Activated CD8-positive, alpha-beta memory T cell treated with anti-CD3 and anti-CD28 coated beads, Interleukin-2, amount 50 U/mL, for 24 hours (primary cell): Measurements from ENCODE around the gene KAZN.

ENCODE experiments used
- DNase-seq: peaks from one replicate; pipeline ENCODE4 v3.0.0-alpha.2; 2020; ENCODE audit errors: extremely low read depth

Gene KAZN

DNA sequence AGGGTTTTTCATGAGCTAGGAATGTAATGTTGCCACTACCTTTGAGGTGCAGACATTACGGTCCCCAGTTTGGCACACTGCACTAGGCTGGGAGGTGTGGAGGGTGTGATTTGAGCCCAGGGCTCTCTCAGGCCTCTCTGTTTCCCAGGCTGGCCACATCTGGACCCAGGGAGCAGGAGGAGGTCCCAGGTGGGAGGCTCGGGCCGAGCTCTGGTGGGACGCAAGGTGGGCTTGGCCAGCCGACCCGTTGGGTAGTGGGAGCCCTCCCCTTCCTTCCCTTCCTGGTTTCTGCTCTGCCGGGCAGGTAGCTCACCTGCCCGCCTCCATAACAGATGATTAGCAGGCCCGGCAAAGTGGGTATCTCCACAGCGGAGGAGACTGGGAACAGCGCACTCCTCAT is 408.9 kb downstream of the KAZN start:
- DNase-seq: no peak

DNA sequence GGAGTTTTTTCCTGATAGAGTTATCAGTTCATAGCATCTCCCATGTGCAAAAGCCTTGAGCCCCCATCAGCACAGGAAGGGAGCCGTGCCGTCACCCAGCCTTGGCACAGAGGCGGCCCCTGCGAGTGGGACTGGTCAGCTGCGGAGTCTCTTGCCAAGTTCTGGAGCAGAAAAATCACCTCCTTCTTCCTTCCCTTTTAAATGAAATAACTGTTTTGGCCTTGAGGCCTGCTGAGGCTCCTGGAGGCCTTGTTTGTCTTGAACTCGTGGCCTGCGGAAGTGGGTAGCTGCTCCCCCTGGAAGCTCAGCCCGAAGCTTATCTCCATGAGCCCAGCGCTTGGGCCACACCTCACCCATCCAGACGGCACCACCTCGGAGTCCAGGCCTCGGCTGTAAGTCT is 409.4 kb downstream of the KAZN start:
- DNase-seq: no peak

DNA sequence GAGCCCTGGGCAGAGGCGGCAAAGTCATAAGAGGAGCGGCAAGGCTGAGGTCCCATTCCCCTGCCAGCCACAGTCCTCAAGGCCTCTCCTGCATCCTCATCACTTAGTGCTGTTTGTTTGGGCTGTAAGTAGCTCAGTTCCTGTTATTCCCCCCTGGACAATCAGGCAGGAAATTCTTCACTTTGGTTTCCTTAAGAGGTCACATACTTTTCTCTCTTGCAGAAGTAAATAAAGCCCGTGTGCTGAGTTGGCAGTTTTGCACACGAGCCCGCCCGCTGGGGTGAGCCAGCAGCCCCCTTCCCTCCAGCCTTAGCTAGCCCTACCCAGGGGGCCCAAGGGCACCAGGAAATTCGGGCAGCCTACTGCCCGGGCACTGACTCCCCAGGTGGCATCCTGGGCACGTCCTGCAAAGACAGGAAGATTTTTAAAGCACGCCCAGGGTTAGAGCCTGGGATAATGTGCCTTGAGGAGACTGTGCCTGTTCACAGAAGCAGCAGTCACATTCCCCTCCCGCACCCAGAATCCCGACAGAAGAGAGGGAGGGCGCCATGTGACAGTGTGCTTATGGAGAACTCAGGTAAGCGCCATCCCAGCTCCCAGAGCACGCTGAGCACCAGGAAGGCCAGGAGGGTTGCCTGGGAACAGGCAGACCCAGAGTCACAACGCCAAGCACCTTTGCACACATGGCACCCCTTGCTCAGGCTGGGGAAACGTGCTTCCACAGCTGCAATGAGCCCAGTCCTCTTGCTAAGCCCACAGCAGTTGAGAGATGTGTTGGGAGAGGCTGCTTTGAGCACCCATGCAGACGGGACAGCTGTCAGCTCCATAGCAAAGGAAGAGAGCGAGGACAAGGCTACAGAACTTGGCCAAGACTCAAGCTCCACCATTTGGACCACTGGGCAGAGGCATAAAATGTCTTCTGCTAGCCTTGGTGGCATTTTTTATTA is 410.6 kb downstream of the KAZN start:
- DNase-seq: no peak

DNA sequence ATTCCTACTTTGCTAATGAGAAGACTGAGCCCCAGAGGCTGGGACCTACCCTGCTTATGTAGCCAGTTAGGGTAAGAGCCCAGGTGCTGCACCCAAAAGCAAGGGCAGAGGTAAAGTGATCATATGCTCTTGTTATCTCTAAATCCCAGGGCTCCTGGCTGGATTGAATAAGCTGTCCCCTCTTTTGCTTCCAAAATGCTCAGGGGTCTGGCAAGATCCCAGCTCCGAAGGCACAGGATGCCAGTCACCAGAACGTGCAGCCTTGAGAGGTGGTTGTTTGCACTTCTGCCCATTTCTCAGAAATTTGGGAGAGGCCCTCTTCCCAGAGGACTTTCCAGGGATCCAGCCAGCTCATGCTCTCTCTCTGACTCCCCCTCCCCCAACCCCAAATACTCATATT is 412.7 kb downstream of the KAZN start:
- no peak for DNase-seq

DNA sequence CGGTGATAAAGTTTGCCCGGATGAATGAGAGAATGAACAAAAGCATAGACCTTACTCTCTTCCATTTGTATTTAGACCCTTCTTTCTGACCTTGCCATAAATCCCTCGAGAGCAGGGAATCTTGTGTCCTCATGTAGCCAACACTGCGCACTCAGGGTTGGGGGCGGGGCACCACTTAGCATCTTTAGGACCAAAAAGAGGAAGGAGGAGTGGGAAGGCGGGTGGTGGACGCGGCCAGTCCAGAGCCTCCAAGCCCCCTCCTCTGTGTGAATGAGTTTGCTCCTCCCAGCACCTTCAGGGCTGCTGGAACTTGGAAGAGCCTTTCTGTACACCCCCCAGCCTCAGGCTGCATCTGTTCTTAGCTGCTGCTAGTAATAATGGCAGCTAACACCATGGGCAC is 413.2 kb downstream of the KAZN start:
- no peak for DNase-seq

DNA sequence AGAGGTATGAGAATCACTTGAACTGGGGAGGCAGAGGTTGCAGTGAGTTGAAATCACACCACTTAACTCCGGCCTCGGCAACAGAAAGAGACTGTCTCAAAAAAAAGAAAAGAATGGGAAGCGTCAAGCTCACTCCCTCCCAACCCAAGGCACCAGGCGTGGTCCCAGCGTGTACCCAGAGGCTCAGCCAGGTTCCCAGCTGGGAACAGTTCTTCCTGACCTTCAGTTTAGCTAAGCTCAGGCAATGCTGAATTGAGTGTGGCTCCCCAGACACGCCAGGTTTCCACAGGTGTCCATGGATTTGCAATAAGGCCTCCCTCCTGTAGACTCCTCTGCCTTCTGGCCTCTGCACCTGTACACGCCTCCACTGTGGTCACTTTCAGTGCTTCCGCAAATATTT is 414.3 kb downstream of the KAZN start:
- no peak for DNase-seq

DNA sequence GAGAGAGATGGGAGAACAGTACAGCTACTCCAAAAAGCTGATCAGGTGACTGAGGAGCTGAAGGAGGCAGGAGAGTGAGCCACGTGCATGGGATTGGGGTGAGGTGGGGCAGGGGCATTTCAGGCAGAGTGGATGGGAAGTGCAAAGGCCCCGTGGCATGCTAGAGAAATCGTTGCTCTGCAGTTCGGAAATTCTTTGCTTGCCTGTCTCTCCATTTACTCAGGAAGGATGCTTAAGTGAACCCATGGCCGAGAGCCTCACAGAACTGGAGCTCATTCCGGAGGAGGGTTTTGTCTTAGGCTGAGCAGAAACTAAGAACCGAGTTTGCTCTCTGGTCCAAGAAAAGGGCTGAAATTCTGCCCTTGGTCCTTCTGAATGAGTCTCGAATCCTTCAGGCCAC is 415.3 kb downstream of the KAZN start:
- no peak for DNase-seq

DNA sequence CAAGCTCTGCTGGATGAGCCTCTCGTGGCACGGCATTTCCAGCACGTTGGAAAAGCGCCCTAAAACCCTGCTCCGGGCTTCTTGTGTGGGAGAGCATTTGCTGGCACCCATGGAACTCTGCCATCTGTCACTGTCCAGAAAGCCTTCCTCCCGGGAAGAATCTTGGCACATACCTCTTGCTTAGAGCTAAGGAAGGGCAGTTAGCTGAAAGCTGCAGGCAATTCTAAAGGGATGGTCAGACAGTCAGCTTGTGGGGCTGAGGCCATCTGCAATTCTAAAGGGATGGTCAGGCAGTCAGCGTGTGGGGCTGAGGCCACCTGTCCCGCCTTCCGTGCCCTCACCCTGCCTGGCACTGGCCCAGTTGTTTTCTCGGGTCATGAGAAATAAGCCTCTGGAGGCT is 416.0 kb downstream of the KAZN start:
- DNase-seq: no peak

DNA sequence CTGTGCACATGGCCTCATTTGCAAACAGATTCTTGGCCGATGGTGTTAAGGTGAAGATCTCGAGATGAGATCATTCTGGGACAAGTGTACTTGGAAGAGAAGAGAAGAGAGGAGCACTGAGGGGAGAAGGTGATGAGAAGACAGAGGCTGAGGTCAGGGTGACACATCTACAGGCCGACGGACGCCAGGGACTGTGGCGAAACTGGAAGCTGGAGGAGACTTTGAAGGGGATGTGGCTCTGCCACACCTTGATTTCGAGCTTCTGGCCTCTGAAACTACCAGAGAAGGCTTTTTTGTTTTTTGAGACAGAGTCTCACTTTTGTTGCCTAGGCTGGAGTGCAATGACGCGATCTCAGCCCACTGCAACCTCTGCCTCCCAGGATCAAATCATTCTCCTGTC is 417.5 kb downstream of the KAZN start:
- no peak for DNase-seq

DNA sequence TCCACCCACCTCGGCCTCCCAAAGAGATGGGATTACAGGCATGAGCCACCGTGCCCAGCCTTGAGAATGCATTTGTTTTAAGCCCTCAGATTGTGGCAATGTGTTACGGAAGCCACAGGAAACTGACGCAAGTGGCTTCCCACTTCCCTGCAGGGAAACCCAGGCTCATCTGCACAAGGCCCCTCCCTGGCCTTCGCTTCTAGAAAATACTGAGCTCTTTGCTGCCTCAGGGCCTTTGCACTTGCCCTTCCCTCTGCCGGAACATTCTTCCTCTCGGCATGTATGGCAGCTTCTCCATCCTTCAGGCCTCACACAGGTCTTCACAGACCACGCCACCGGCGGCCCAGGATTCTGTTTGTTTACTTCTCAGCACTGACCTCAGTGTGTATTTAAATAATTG is 418.0 kb downstream of the KAZN start:
- no peak for DNase-seq

DNA sequence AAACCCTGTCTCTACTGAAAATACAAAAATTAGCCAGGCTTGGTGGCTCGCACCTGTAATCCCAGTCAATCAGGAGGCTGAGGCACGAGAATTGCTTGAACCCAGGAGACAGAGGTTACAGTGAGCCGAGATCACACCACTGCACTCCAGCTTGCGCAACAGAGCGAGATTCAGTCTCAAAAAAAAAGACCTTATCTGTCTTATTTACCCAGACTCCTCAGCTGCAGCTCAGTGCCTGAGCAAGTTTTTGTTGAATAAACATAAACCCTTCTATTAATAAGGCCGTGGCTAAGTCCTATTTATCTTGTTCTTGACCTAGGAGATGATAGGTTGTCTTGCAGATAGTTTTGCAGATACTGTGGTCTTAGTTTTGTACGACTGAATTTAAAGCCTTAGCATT is 418.6 kb downstream of the KAZN start:
- no peak for DNase-seq

DNA sequence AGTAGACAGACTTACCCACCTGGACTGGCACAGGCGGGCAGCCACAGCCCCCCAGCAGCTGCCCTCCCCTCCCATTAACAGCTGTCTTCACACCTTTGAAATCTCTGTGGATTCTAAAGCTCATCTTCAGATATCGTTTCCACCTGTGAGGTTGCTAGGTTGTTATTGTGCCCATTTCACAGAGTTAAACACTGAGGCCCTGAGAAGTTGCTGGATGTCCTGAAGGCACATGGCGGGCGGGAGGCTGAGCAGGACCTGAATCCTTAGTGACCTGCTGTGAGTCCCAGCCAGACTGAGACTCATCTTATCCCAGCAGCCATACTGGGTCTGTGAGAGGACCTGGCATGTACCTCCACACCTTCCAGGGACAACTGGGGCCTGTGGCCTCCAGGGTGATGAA is 420.3 kb downstream of the KAZN start:
- no peak for DNase-seq

DNA sequence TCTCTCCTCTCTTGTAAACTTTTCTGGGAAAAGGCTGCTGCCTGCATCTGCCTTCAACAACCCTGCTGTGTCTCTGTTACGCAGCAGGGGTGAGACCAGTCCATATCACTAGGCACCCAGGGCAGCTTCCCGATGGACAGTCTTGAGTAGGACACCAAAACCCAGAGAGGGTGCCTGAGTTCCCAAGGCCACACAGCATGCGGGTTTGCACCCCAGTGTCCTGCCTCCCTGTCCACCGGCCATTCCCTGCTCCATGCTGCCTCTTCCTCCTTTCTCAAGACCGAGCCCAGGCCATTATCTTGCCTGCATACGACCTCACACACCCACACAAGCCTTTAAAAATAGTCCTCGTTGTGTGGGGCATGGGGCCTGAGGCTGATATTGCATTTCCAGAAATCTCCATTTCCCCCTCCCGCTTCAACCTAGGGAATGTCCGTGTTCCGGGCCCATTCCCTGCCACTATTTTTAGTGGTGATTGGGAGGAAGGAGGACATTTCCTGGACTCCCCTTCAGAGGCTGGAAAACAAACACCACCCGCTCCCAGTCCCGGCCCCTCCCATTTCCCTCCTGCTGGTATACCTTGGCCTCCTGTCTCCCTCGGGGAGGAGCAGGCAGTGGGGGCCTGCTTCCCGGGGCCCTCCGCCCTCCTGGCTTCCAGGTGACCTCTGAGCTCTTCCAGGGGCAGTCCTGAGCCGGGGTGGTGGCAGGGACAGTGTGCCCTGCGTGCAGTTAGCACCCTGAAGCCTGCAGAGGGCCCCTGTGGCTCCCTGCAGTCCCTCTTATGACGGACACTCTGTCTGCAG is 422.7 kb downstream of the KAZN start:
- DNase-seq: no peak

DNA sequence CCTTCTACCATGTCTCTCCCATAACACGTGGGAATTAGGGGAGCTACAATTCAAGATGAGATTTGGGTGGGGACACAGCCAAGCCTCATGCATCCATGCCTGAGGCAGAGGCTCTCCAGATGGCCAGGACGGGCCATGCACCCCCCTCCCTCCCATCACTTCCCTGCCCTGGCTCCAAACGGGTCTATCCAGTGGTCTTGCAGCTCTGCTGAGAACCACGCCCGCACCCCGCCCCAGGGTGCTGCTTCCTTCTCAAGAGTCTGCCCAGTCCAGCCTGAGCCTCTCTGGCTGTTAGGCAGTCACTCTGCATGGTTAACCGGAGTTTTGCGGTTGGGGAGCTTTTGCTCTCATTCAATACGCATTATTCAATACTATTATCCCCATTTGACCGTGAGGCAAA is 423.6 kb downstream of the KAZN start:
- no peak for DNase-seq

DNA sequence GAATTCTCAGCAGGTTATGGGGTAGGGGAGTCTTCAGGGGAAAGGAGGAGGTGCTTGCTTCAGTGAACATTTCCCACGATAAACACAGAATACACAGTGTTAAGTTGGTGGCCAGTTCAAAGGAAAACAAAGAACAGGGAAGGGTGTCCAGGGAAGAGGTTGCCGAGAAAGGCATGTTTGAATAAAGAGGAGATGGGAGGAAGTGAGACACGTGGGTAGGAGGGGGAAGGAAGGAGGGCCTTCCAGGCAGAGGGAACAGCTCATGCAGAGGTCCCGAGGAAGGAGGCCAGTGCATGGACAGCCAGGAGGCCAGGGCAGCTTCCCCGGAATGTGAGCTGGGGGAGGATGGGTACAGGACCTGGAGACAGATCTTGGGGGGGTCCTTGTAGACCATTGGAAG is 424.7 kb downstream of the KAZN start:
- no peak for DNase-seq

DNA sequence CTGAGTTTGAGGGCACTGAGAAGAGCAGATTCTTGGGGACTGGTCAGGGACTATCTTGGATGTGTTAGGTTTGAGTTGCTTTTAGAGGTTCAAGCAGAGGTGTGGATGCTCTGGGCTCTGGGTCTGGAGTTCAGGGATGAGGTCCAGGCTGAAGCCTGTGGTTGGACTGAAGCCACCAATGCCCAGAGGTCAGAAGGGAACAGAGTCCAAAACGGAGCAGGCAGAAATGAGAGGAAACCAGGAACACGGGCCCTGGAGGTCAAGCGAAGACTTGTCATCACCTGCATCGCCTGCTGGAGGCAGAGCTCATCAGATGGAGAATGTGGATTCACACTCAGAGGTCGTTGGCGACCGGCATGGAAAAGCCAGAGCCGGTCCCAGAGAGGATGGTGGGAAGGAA is 425.5 kb downstream of the KAZN start:
- DNase-seq: no peak

DNA sequence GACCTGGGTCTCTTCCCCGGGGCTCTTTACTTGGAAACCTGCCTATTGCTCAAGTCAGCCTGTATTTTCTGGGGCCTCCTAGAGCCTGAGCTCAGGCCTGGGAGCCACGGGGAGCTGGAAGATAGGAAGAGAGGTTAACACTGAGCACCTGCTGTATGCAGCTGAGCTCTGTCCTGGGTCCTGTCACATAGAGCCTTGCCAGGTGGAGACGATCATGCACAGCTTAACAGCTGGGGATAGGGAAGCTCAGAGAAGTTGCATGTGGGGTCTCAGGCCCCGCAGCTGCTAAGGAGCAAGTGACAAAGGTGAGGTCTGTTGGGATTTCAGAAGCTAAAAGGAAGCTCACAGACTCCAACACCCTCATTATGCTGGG is 427.6 kb downstream of the KAZN start:
- DNase-seq: no peak

DNA sequence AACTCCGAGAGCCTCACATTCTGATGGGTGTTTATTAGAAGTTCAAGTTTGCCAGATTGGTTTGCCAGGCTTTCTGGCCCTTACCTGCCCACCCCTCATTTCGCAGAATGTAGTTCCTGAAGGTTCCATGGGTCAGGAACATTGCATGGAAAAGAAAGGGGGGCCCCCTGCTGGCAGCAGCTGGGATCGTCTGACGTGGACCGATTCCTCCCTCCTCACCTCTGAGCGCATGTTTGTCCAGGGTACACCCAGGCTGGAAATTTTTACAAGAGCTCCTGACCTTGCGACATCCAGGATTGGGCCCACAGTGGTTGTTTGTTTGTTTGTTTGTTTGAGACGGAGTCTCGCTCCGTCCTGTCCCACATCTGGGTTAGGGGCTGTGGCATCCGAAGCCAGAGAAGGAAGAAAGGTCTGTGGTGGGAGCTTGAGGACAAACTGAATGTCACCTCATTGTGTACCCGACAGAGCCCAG is 429.1 kb downstream of the KAZN start:
- DNase-seq: no peak

DNA sequence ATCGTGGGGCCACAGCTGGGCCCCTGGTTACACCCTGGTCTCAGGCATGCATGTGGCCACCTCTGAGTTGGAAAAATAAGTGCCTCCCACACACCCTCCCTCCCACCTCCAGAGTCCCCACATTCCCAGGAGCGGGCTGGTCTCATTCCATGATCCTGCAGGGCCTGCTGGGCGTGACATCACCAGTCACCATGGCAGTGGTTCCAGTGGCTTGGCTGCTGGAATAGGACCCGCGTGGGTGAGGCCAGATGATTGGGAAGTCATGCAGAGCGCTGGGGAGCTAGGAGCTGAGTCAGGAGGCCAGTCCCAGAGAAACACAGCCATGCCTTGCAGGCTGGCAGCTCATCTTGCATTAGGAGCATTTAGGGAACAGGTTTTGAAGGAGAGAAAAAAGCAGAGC is 429.6 kb downstream of the KAZN start:
- no peak for DNase-seq

DNA sequence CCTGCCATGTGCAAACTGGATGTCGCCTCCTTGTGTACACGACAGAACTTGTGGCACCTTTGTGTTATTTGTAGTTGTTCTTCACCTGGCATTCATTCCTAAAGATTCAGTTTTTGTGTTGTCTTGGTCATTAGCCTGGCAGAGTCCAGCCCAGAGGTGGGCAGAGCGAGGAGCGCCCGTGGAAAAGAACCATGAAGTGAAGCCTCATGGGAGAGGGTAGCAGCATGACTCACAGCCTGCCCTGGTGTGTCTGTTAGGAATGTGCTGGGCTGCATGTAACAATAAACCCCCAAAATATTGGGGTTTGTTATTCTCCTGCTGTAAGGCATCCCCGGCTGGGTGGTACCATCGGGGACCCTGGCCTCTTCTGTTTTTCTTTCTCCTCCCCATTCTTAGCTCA is 430.1 kb downstream of the KAZN start:
- no peak for DNase-seq

DNA sequence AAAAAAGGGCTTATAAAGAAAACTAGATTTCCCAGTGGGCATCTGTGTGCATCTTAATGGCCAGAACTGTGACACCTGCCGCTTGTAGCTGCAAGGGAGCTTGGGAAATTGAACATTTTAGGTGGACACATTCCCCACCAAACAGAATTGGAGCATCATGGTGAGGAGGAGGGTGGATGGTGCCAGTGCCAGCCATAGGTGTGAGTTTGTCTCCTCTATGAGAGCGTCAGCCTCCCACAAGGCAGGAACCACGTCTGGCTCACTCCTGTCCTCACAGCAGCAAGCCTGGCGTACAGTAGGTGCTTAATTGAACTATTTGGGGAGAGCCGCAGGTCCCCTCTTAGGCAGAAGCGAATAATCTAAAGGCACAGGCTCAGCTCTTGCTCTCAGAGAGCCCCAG is 430.6 kb downstream of the KAZN start:
- no peak for DNase-seq

DNA sequence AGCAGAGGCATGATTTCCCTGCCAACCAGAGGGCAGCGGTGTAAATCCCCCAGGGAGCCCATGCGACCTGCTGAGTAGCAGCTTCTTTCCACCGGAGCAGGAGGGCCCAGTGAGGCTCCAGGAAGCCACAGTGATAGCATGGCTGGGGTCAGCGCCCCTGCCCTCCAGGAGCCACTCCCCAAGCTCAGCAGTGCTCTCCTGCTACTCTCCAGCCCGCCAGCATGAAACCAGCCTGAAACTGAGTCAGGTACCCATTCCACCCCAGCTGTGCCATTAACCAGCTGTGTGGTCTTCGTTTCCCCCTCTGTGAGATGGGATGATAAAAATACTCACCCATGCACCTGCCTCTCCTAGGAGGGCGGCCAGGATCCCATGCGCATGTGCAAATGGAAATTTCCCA is 431.3 kb downstream of the KAZN start:
- DNase-seq: no peak
